Placental epithelial cell (primary cell): ENCODE measurements around the gene RNF215. TPM values are rescaled to one million over a fixed set of nuclear protein-coding genes. Genes with fewer than 3 reads are reported as not detected.

Experiments
- small RNA-seq: library from RNA; depleted of rRNA; stranded (forward); fragments of <200 nt; gene quantifications from one replicate; pipeline ENCODE3, GENCODE V24; 2012
- total RNA-seq: library from RNA; depleted of rRNA; stranded (reverse); fragments of >200 nt; gene quantifications from 2 replicates; pipeline ENCODE4 v1.2.3, GENCODE V29; 2012

Gene RNF215
- total RNA-seq: 21.6 and 23.4 TPM in 2 replicates

DNA sequence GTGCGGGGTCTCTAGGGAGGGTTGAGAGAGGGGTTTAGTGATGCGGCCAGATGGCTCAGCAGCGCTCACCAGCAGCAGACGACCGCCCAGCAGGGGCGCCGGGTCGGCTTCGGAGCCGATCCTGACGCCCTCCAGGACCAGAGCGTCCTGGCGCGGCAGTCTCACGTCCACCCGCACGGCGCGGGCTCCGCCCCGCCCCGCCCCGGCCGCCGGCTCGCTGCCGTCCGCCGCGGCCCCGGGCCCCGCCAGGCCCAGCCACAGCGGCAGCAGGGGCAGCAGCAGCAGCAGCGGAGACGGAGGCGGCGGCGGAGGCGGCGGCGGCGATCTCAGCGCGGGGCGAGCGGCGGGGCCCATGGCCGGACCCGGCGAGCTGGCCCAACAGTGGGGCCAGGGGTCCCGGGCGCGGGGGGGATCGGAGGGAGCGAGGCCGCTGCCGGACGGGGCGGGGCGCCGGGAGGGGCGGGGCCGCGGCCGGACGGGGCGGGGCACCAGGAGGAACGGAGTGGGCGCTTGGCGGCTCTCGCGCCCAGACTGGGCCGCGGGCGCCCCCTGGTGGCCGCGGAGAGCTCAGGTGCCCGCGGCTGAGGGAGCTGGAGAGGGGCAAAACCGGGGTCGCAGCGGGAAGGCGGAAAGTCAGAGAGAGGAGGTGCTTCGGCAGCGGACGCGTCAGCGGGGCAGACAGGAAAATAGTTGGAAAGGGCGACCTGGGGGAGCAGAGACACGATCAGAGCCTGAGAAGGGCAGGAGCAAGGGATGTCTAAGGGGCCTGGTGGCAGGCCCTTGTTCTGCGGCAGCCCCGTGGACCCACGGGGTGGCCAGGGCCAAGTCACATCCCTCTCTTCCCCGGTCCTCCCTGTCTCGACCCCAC lies at the start of gene RNF215:
TSS of gene RNF215 (minus strand) at position 452 of the 868 bp plus-strand sequence. CDS start at position 354, 98 bp downstream.

GRCh38 chr22:30425616-30426387 lies 38.6 kb upstream of the RNF215 start, which contains the start of gene MTFP1:
Gene MTFP1, plus strand, starts transcription at chr22:30425768. Its CDS starts 112 bp downstream, at chr22:30425880.

GRCh38 chr22:30396871-30397655 lies 9.9 kb upstream of the RNF215 start, which contains the start of gene SEC14L2:
Gene SEC14L2, plus strand, starts transcription at chr22:30397018. Its CDS starts 99 bp downstream, at chr22:30397117.

DNA sequence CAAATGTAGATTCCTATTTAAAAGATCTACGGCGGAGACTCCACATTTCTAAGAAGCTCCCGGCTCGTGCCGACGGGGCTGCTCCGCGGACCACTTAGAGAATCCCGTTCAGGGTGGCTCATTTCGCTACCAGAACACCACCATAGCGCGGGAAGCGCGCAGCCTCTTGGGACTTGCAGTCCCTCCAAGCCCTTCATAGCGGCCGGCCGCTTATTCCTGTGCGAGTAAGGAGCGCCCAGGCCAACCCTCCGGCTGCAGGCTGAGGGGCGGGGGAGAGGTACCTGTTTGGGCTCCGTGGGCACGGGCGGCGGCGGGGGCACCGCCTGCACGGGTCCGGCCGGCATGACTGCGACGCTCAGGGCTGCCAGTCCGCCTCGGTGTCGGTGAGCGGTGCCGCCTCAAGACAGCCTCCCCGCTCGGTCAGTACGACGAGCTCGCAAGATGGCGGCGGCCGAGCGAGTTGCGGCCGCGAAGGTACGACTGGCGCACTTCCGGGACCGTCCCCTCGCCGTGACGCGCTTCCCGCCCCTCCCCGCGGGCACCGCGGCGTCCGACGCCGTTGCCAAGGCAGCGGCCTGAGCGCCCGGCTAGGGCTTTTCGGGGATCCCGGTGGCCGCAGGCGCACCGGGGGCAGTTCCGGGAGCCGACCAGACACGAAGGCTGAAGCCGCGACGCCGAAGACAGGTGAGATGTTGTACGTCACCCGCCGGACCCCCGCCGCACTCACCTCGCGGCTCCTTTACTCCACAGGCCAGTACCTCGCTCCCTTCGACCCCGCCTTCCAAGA lies 30.6 kb downstream of the RNF215 start, which contains the start of the genes CCDC157 and SF3A1:
TSS of gene CCDC157 (plus strand) at position 559 of the 787 bp plus-strand sequence. CDS start 8,994 bp downstream, outside the sequence.
TSS of gene SF3A1 (minus strand) at position 446 of the 787 bp plus-strand sequence. CDS start at position 344, 102 bp downstream.

Small RNA genes within 50 kb of the gene (small RNA-seq; reads per million reads assigned to genes)
- gene AC004832.3: not detected
- gene RNU6-564P: not detected

Other genes starting within 250 kb of the RNF215 start
- 0.22 TPM in 1 of 2 replicates, not detected in the other for gene LIF, start 140.7 kb downstream of the RNF215 start, total RNA-seq
- gene OSM, start 120.6 kb downstream of the RNF215 start, total RNA-seq: not detected in 2 replicates
- 44.0 and 89.5 TPM in 2 replicates for gene CASTOR1, start 97.9 kb downstream of the RNF215 start, total RNA-seq
- gene TBC1D10A, start 60.5 kb downstream of the RNF215 start, total RNA-seq: 66.3 and 83.1 TPM in 2 replicates
- 36.5 and 75.8 TPM in 2 replicates for gene SF3A1, start 30.5 kb downstream of the RNF215 start, total RNA-seq
- 3.5 and 8.0 TPM in 2 replicates for gene CCDC157, start 30.4 kb downstream of the RNF215 start, total RNA-seq
- gene SEC14L2, start 9.6 kb upstream of the RNF215 start, total RNA-seq: 34.9 and 36.1 TPM in 2 replicates
- gene MTFP1, start 38.4 kb upstream of the RNF215 start, total RNA-seq: 7.1 and 22.7 TPM in 2 replicates
- gene SEC14L3, start 84.6 kb upstream of the RNF215 start, total RNA-seq: not detected in 2 replicates
- gene SEC14L4, start 118.3 kb upstream of the RNF215 start, total RNA-seq: not detected in 2 replicates
- not detected in 2 replicates for gene SEC14L6, start 159.3 kb upstream of the RNF215 start, total RNA-seq
- gene GAL3ST1, start 187.3 kb upstream of the RNF215 start, total RNA-seq: 0.39 and 1.3 TPM in 2 replicates
- gene PES1, start 204.5 kb upstream of the RNF215 start, total RNA-seq: 45.1 and 47.9 TPM in 2 replicates
- gene TCN2, start 219.8 kb upstream of the RNF215 start, total RNA-seq: 11.9 and 49.5 TPM in 2 replicates
- gene SLC35E4, start 248.4 kb upstream of the RNF215 start, total RNA-seq: 2.4 and 3.9 TPM in 2 replicates